Sciatic nerve (tissue), 2 donors: ENCODE results near the gene CRISPLD2. TPM values are rescaled to one million over a fixed set of nuclear protein-coding genes. Genes with fewer than 3 reads are reported as not detected.

Source experiments
- ATAC-seq: fragments of 200-7000 bp; cut with Tn5 transposase; one replicate; pipeline ENCODE4 v1.9.1; 2020; ENCODE audit warnings: mild to moderate bottlenecking, moderate library complexity
- DNase-seq: peaks from one replicate; pipeline ENCODE4 v3.0.0-alpha.2; 2020; ENCODE audit warnings: low spot score
- intact Hi-C: fragments of 100-400 bp; cut with DNase I; formaldehyde crosslinking; loops from one replicate; pipeline ENCODE4 v1.14.2; 2022
- total RNA-seq: library from RNA; stranded (reverse); fragmentation: NEBNext Ultra II Directional; extraction: Animal tissue kit (Norgen Biotek cat#: 25700); gene quantifications from one replicate; pipeline ENCODE4 v1.2.1, GENCODE V29; 2021
- donor health status: DM: no; HTN: no; CAD: no.
- donor health status: DM: no; HTN: no; CAD: no.

The CRISPLD2 gene, protein sequence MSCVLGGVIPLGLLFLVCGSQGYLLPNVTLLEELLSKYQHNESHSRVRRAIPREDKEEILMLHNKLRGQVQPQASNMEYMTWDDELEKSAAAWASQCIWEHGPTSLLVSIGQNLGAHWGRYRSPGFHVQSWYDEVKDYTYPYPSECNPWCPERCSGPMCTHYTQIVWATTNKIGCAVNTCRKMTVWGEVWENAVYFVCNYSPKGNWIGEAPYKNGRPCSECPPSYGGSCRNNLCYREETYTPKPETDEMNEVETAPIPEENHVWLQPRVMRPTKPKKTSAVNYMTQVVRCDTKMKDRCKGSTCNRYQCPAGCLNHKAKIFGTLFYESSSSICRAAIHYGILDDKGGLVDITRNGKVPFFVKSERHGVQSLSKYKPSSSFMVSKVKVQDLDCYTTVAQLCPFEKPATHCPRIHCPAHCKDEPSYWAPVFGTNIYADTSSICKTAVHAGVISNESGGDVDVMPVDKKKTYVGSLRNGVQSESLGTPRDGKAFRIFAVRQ
- 118 TPM for total RNA-seq

DNA sequence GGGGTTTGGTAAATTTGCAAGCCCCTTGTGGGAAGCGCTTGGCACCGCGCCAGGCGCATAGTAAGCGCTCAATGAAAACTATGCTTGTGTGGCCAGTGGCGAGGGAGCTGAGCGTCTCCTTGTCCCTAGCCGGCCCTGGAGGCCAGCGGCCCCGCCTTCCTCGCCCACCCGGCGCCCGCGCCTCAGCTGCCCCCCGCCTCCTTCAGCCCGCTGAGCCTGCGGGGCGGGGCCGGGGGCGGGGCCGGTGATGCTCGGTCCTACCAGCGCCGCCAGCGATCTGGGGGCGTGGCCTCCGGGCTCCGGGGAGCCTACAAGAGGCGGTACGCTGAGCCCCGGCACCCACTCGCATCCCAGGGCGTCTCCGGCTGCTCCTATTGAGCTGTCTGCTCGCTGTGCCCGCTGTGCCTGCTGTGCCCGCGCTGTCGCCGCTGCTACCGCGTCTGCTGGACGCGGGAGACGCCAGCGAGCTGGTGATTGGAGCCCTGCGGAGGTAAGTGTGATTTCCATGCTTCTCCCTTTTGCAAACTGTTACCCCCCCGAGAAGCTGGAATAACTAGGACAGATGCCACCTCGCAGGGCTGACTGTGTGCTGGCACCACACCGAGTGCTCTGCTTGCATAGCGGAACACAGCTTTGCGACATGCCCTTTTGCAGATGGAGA is at the start of gene CRISPLD2:
TSS of gene CRISPLD2 (plus strand) at position 342 of the 661 bp plus-strand sequence. CDS start 18,511 bp downstream, outside the sequence.
- peak; percentile 98 for DNase-seq
- intact Hi-C loops: no loop called here
- ATAC-seq: peak; percentile 86

DNA sequence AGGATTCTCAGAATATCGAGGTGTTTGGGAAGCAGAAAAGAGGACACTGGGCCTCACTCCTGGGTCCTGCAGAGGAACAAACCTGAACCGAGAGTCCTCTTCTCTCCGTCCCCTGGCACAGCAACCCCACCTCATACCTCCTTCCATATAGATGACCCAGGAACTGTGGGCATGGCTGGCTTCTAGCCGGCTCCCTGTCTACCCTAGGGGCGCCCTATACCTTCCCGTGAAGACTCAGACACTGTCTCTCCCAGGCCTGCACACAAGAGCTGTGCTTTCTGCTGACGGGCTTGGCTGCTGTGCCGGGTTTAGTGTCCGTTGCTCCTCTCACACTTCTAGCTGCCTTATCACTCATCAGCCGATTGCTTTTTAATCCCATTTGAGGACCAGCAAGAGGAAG is 46.5 kb upstream of the CRISPLD2 start:
- ATAC-seq: no peak
- DNase-seq: no peak
- intact Hi-C loops: no loop called here

DNA sequence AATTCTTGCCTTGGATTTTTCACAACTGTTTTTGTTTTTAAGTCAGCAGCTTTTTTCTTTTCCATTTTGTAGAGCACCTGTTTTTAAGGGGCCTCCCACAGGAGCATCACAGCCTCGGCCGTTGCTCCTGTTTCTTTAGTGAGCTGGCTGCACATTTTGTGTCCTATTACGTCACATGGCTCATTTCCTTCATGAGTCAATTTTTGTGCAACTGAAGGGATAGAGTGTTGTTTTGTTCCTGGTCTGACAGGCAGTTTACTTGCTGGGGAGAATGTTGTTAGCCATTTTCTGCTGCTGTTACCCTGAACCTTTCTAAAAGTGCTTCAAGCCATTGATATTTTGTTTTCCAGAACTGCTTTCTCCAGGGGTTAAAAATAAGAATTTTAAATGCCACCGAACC is 45.0 kb upstream of the CRISPLD2 start:
- ATAC-seq (peak; percentile 89), DNase-seq (no peak)
- intact Hi-C loops: no loop called here

DNA sequence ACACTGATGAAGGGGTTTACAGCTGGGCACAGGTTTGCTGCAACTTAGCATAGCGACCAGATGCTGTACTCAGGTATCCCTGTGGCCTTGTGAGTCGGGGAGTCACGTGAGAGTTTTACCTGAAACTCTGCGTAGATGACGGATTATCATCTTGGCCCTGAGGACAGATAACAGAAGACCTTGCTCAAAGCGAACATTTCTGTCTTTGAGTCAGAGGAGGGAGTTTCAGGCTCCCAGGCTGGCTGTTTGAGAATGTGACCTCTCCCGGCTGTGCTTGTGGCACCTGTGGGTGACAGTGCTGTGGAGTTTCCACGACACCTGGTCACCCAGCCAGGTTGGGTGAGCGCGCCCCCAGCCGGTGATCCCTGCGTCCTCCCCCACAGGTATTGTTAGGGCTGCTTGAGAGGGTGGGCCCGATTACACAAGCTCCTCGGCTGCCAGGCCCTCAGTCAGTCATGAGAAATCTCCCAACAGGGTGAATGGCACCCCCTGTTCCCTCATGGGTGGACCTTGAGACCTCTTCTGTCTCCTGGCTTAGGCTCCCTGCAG is 44.4 kb upstream of the CRISPLD2 start:
- intact Hi-C loops: no loop called here
- DNase-seq (no peak), ATAC-seq (no peak)

DNA sequence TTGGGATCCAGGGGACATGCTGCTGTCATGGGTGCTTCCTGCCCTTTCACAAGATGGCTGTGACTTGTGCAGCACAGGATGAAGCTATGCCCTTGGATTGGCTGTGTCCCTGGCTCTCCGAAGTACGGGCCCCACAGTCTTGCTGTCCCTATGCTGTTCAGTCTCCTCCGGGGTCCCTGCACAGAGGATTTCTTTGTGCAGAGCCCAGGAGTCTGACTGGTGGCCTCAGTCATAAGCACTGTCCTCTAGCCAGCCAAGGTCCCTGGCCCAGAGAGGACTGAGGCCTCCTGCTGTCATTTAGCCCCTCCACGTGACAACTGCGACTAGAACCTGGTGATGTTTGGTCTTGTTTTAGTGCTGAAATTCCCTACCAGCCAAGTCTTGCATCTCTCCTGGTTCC is 42.4 kb upstream of the CRISPLD2 start:
- intact Hi-C loops: no loop called here
- DNase-seq (no peak), ATAC-seq (no peak)

DNA sequence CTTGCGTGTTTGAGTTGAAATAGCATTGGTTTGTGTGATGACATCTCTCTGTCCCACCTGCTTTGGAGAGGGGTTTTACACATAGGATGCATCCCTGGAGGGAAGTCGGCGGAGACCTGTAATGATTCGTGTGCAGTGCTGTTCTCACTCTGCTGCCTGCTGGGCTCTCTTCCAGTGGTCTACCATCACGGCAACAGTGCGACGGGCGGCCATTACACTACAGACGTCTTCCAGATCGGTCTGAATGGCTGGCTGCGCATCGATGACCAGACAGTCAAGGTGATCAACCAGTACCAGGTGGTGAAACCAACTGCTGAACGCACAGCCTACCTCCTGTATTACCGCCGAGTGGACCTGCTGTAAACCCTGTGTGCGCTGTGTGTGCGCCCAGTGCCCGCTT is 41.1 kb upstream of the CRISPLD2 start:
- intact Hi-C loops: no loop called here
- ATAC-seq (no peak), DNase-seq (peak; percentile 52)

DNA sequence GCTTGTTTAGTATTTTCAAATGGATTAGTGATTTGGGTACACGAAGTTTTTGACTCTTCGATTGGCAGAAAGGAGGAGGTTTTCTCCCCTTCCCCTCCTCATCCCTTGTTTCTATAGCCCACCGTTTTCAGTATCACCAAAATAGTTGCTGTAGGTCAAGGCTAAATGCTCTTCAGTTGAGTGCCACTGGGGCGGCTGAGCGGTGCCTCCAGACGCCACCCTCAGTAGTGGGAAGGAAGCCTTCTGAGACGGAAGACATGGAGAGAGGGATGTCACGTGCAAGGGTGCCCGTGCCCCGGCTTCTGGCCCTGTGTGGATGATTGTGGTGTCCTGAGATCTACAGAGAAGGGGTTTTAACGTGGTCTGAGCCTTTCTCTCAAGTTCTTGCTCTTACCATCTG is 39.7 kb upstream of the CRISPLD2 start:
- intact Hi-C loops: no loop called here
- no peak for DNase-seq
- ATAC-seq: no peak

DNA sequence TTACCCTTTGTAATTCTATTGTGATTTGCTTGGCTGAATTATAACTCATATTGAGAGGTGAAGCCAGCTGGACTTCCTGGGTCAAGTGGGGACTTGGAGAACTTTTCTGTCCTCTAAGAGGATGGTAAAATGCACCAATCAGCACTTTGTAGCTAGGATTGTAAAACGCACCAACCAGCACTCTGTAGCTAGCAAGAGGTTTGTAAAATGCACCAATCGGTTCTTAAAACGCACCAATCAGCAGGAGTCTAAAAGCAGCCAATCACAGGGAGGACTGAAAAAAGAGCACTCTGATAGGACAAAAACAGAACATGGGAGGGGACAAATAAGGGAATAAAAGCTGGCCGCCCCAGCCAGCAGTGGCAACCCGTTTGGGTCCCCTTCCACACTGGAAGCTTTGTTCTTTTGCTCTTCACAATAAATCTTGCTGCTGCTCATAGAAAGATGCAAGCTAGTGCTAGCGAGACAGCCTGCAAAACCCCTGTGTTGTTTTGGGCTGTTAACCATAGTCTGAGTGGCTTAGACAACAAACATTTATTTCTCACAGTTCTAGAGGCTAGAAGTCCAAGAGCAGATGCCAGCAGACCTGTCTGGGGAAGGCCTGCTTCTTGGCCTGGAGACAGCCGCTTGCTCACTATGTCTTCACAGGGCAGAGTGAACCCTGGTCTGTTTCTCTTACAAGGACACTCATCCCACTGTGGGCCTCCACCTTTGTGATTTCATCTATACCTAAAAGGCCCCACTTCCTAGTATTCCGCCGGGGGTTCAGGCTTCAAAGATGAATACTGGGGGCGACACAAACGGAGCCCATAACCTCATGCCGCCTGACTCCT is 39.0 kb upstream of the CRISPLD2 start:
- DNase-seq (peak; percentile 43), ATAC-seq (peak; percentile 42)
- intact Hi-C loops: no loop called here

DNA sequence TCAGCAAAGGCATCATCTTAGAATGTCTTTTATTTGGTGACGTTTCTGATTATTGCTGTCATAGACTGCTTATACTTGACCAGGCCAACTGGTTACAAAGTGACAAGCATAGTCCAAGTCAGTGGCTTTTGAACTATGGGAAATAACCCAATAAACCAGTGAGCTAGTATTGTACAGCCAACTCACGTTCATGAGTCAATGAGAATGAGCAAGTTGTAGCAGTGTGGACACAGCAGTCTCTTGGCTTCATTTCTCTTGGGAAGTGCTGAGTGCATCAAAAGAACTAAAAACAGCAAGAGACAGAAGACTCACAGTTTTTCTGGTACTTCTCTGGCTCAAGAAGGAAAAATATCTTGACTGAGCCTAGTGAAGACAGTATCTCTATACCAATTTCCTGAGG is 36.9 kb upstream of the CRISPLD2 start:
- no peak for ATAC-seq
- no peak for DNase-seq
- intact Hi-C loops: no loop called here

DNA sequence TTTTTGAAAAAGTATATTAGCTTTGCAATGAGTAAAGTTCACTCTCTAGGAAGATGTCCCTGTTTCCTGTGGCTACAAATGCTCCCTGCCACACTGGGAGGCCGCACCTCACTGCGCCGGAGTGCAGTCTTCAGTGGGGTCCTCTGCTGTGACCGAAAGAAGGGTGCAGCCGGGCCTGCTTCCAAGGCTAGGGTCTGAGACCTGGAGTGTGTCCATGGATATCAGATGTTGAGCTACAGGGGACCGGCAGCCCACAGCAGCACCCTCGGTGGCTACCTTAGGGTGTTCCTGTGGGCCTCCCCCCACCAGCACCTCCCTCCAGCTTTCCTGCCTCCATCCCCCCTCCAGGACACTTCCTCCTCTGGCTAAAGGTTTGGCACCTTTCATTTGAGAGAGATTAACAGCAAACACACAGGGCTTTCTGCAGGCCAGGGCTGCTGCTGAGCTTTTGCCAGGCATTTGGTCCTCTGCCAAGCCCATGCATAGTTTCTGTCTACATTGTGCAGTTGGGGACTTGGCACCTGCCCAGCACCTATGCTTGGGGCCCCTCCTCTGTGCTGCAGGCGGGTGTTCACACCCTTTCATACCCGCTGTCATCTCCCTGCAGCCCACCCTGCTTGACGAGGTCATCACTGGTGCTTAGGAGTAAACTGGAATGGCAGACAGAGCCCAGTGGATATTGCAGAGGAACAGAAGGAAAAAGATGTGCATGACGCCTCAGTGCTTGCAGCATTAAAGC is 33.8 kb upstream of the CRISPLD2 start:
- DNase-seq (no peak), ATAC-seq (no peak)
- intact Hi-C loops: no loop called here

DNA sequence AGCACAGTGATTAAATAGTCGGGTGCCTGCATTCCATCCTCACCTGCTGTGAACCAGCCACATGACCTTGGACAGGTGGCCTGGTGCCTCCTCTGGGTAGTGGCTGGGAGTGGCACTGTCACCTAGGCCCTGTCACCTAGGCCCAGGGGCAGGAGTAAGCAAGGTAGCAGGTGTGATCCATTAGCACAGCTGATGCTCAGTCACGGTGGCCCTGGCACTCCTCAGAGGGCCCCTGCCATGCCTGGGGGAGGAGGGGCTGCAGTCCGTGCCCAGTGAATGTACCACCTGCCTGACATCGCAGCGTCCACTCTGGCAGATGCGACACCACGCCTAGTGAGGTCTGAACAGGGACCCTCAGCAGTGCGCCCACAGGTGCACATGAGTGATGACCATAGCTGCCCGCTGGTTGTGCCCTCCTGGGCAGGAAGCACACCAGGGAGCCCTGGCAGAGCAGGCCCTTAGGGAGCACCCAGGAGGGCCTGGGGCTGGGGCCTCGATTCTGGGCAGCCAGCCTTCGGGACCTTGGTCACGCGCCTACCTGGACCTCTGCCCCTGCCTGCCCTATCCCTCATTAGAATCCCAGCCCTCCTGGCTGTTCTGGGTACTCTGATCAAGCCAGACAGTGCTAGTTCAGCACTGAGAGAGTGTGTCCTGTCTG is 33.1 kb upstream of the CRISPLD2 start:
- DNase-seq: no peak
- intact Hi-C loops: no loop called here
- no peak for ATAC-seq

DNA sequence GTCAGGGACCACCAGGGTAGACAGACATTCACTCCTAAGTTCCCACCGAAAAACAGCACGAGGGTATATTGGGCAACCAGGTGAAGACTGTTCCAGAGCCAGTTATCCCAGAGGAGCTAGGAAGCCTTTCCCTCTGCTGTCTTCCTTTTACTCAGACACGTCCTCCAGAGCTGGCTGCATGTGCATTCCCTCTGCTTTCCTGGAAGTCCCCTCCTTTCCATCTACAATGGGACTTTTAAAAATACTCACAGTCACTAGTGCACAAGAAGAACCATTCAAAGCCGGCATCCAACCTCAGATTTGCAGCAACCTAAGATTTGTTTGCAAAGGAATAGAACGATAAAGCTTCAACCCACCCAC is 32.5 kb upstream of the CRISPLD2 start:
- DNase-seq (no peak), ATAC-seq (peak; percentile 58)
- intact Hi-C loops: no loop called here

DNA sequence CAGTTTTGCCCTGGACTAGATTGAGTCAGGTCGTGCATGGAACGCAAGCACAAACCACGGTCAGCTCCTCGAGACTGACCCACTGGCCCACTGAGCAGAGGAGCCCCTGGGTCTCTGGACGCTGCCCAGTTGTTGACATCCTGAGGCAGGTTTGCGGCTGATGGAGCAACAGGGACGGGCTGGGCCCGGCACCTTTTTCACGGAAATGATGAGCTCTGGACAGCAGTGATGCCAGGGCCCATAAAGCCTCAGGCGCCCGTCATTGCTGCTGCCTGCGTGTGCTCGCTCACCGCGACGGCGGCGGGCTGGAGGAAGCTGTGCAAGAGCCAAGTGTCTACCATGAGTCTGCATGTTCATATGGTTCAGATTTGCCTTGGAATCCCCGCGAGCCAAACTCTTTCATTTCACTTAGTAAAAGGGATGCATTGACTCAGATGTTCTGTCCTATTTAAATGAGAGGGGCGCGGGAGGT is 30.8 kb upstream of the CRISPLD2 start:
- DNase-seq (no peak), ATAC-seq (peak; percentile 44)
- intact Hi-C loops: no loop called here

DNA sequence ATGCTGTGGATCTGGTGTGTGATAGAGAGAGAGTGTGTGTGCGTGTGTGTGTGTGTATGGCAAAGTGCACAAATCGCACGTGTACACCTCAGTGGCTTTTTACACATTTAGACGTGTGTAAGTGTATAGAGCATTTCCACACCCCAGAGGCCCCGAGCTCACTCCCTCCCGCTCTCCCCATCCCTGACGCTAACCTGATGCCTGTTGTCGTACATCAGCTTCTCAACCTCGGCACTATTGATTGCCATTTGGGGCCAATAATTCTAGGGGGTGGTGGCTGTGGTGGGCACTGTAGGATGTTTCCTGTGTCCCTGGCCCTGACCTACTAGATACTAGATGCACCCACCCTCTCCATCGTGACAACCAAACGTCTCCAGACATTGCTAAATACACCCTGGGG is 30.4 kb upstream of the CRISPLD2 start:
- intact Hi-C loops: no loop called here
- DNase-seq (no peak), ATAC-seq (no peak)

DNA sequence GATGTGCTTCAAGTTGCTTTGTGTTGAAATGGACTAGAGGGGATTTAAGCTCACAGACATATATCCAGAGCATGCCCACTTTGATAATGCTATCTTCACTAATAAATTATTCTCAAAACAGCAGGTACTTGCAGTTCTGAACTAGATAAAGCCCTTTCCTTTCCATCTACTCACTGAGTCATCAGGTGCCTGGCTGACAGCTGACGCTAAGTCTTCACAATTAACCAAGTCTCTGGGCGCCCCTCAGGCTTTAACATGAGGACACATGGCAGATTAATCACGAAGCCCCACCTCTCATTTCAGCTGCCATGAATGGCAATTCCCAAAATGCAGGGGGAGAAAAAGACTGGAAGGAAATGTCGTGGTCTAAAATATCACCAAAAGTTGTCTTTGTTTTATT is 29.5 kb upstream of the CRISPLD2 start:
- DNase-seq (no peak), ATAC-seq (no peak)
- intact Hi-C loops: no loop called here

DNA sequence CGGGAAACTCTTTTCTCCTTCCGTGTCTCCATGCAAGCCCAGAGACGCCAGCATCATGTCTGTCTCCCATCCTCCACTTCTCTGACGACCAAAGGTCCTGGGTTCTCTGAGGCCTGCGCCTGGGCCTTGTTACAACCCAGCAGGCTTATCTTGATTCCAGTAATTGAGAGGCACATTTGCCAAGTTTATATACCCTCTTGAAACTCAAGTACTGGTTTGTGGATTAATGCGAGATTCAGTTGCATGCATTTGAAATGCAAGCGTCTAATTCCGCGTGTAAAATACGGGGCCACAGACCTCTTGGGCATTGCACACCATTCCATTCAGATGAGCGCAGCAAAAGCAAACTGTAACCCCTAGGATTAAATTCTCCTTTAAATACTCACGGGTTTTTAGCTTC is 28.7 kb upstream of the CRISPLD2 start:
- ATAC-seq: no peak
- no peak for DNase-seq
- intact Hi-C loops: no loop called here

DNA sequence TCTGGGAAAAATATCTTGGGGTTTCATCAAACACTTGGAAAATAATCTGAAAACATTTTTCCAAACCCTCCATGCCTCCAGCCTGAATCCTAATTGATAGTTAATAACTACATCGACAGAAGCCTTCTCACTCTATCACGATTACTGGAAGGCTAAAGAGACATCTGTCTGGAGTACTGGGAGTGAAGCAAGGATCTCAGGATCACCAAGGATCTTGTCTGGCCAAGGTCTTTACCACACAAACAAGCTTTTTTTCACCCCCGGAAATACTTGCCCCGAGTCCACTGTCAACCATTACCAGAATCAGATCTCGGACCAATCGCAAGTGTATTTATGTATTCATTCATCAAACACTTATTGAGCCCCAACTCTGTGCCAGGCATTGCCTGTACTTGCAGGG is 28.3 kb upstream of the CRISPLD2 start:
- no peak for ATAC-seq
- intact Hi-C loops: no loop called here
- DNase-seq: no peak

DNA sequence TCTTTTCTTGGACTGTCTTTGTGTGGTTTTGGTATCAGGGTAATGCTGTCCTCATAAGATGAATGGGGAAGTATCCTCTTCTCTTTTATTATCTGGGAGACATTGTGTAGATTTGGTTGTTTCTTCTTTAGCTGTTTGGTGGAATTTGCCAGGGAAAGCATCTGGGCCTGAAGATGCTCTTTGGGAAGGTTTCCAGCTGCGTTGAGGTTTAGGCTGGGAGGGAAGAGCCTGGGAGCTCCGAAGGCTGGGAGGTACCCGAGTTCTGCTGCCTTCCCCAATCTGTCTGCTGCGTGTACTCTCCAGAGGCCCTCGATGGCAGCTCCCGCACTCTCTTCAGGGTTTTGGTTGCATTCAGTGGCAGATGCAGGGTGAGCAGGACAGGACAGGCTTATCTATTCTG is 25.6 kb upstream of the CRISPLD2 start:
- no peak for DNase-seq
- intact Hi-C loops: no loop called here
- no peak for ATAC-seq
